Thoracic aorta (tissue), 2 donors: ENCODE results near the gene SLFN12L. TPM values are rescaled to one million over a fixed set of nuclear protein-coding genes. Genes with fewer than 3 reads are reported as not detected.

ENCODE experiments used
- ATAC-seq: fragments of 150-250 bp; one replicate; pipeline ENCODE4 v1.8.0; 2017; ENCODE audit warnings: low read depth; ENCODE audit not compliant: insufficient number of reproducible peaks, low FRiP score
- DNase-seq: peaks from one replicate; pipeline ENCODE4 v3.0.0-alpha.2; 2020; ENCODE audit warnings: low spot score
- H3K27ac ChIP-seq, 2 donors: fragments of 200-600 bp; sonication (generic); 1 replicate in 1 of 2; 2 replicates in 1 of 2; pipeline ENCODE4 v1.5.1; 2016; ENCODE audit warnings: mild to moderate bottlenecking in 2 of 2, moderate library complexity in 2 of 2
- H3K27me3 ChIP-seq: fragments of 200-600 bp; sonication (generic); replicated peaks from 2 replicates; pipeline ENCODE4 v1.6.0; 2016; ENCODE audit warnings: mild to moderate bottlenecking; ENCODE audit not compliant: insufficient read depth
- H3K36me3 ChIP-seq: fragments of 200-600 bp; sonication (generic); one replicate; pipeline ENCODE4 v1.5.1; 2016
- H3K4me1 ChIP-seq, 2 donors: fragments of 200-600 bp; sonication (generic); 1 replicate in 1 of 2; 2 replicates in 1 of 2; pipeline versions ENCODE4 v1.5.1 to v1.6.0; 2016; ENCODE audit warnings: low read depth in 2 of 2, mild to moderate bottlenecking in 1 of 2; ENCODE audit not compliant: control insufficient read depth in 1 of 2
- H3K4me3 ChIP-seq: fragments of 200-600 bp; sonication (generic); 2 replicates; pipeline ENCODE4 v1.5.1; 2016; ENCODE audit warnings: mild to moderate bottlenecking
- H3K9me3 ChIP-seq: fragments of 200-600 bp; sonication (generic); 2 replicates; pipeline ENCODE4 v1.5.1; 2016
- total RNA-seq, 2 donors: library from RNA; depleted of rRNA; stranded (reverse); fragments of >200 nt; gene quantifications; one replicate each; pipeline versions ENCODE4 v1.1.0 to v1.2.3, GENCODE V29; 2016
- TF ChIP-seq, protein P1 (sequence below): fragments of 200-600 bp; sonication (generic); IDR thresholded peaks from one replicate; pipeline ENCODE4 v1.5.1; 2019; ENCODE audit warnings: antibody characterized with exemption

Gene SLFN12L
- 1 to 10 TPM; 4.1 to 4.2 TPM for total RNA-seq

DNA sequence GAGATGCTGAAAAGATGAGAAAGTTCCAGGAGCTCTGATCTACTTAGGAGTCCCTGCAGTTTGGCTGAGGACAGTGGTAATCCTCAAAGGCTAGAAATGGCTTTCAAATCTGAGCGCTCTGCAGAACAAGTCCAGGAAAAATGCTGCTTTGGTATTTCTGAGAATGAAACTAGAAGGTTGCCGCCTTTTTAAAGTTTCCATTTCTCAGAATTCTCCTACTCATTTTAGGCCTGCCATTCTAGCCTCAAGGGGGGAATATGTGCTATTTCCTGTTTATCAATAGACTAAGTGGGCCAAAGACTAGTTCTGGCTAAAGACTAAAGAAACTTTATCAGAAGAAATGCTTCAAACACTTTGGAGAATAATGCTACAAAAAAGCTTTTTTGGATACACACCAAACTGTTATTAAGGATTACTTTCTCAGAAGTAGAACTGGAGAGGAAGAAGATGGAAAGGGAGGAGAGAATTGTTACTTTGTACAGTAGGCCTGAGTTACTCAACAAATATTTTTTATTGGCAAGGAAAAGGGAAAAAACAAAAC lies at the start of gene SLFN12L:
TSS of gene SLFN12L (minus strand) at position 78 of the 541 bp plus-strand sequence. CDS start 15,314 bp downstream, outside the sequence.
- no peaks in the 10 kb centered on the region for H3K27me3 ChIP-seq
- ATAC-seq (no peak), DNase-seq (no peak)
- TF ChIP-seq, protein P1, sequence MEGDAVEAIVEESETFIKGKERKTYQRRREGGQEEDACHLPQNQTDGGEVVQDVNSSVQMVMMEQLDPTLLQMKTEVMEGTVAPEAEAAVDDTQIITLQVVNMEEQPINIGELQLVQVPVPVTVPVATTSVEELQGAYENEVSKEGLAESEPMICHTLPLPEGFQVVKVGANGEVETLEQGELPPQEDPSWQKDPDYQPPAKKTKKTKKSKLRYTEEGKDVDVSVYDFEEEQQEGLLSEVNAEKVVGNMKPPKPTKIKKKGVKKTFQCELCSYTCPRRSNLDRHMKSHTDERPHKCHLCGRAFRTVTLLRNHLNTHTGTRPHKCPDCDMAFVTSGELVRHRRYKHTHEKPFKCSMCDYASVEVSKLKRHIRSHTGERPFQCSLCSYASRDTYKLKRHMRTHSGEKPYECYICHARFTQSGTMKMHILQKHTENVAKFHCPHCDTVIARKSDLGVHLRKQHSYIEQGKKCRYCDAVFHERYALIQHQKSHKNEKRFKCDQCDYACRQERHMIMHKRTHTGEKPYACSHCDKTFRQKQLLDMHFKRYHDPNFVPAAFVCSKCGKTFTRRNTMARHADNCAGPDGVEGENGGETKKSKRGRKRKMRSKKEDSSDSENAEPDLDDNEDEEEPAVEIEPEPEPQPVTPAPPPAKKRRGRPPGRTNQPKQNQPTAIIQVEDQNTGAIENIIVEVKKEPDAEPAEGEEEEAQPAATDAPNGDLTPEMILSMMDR = no peak
- H3K36me3 ChIP-seq = no peaks in the 10 kb centered on the region
- H3K4me3 ChIP-seq = peak within 1 kb of the TSS; percentile 3
- H3K9me3 ChIP-seq = no peaks in the 10 kb centered on the region
- H3K4me1 ChIP-seq = peaks cover 0 to 5% of the 10 kb centered on the region in 2 donors
- no peak within 1 kb of the TSS for H3K27ac ChIP-seq

DNA sequence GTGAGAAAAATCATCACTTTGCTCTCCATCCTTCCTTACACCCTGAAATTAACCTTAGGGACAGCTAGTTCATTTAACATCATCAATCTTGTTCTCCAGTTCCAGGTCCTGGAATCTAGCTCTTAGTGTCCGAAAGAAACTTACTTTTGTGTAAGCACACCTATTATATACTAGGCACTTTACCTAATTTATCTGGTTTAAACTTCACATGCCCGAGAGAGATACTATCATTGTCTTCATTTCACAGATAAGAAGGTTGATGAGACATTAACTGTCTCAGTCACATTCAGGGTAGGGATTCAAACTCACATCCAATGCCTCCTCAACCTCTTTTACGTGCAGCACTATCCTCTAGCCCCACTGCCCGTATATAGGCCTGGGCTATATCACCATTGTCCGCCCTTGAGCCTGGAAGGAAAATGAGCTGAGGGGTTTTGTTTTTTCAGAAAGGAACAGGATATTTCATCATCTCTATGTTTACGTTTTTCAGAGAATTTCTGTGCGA lies 49.1 kb upstream of the SLFN12L start:
- Histone ChIP-seq H3K27me3 (no peaks in the 10 kb centered on the region), H3K4me1 (peaks cover 13 to 29% of the 10 kb centered on the region in 2 donors), H3K27ac (peak overlapping the region; percentile 84 to 94), H3K4me3 (peak overlapping the region; percentile 81), H3K9me3 (no peaks in the 10 kb centered on the region), H3K36me3 (no peaks in the 10 kb centered on the region)
- DNase-seq = no peak
- TF ChIP-seq, protein P1 = no peak
- ATAC-seq = no peak

DNA sequence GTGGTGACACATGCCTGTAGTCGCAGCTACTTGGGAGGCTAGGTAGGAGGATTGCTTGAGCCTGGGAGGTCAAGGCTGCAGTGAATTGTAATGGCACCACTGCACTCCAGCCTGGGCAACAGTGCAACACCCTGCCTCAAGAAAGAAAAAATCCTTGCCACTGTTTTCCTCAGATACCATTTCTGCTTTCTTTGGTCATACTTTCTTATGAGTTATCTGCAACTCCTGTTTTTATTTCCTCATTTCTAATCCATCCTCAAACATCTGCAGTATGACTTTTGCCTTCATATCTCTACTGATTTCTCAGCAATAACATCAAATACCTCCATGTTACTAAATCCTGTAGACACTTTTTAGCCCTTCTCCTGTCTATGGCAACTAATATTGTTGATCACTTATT lies 46.6 kb upstream of the SLFN12L start:
- no peaks in the 10 kb centered on the region for H3K9me3 ChIP-seq
- H3K27ac ChIP-seq = no peak overlapping the region
- no peak for ATAC-seq
- no peak for DNase-seq
- no peaks in the 10 kb centered on the region for H3K36me3 ChIP-seq
- H3K4me3 ChIP-seq = no peak overlapping the region
- TF ChIP-seq, protein P1 = no peak
- peaks cover 14 to 17% of the 10 kb centered on the region in 2 donors for H3K4me1 ChIP-seq
- no peaks in the 10 kb centered on the region for H3K27me3 ChIP-seq

DNA sequence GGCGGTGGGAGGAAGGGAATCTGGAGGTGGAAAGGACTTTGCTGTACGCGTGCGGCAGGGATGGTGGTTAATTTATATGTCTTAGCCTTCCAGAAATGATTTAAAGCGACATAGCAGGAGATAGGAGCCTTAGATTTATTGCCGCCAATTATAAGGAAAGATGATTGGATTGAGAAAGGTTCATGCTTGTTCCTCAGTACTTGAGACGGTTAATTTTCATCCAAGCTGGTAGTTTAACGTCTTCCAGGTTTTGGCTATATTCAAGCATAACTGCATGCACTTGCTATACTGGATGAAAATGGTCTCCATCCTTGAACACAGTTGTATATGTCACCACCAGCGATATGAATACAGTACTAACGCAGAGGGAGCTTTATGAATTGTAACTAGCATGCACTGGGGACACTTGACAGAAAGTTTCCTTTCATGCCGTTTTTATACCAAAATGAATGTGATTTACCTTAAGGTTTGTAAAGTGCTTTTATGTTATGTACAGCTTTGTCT lies 41.5 kb upstream of the SLFN12L start:
- no peak for ATAC-seq
- Histone ChIP-seq H3K27me3 (no peaks in the 10 kb centered on the region), H3K27ac (peak overlapping the region; percentile 79 to 94), H3K4me1 (peaks cover 15 to 25% of the 10 kb centered on the region in 2 donors), H3K36me3 (peaks cover 3% of the 10 kb centered on the region), H3K4me3 (peak overlapping the region; percentile 94), H3K9me3 (no peaks in the 10 kb centered on the region)
- no peak for DNase-seq
- TF ChIP-seq, protein P1 = no peak

DNA sequence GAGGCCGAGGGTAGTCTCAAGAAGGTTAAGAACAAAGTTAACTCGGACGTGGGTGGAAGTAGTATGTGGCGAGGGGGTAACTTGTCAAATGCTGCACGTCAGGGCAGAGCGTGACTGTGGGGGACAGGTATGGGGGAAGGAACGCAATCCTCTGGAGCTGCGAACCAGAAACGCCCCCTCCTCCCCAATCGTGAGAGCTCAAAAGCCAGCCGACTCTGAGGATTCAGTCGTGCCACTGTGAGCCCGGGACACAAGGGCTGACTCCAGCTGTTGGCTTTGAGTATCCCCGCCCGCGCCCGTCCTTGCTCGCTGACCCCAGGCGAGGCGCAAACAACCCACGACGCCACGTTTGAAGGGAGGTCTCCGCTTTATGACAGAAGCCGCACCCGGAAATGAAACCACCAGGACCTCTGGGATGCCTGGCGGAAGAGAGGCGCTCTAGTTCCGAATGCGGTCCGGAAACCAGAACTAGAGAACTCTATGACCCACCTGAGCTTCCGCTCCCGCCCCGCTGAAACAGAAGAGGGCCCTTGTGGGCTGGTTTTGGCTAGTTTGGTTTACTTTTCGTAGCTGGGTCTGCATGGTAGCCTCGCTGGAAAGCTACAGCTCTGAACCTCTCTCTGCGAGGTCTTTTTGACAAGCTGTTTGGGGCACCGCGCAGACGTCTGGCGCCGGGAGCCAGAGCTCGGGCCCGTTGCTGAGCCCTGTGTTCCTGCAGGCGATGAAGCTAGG lies 40.9 kb upstream of the SLFN12L start, which contains the start of gene PEX12:
TSS of gene PEX12 (minus strand) at position 375 of the 732 bp plus-strand sequence. CDS start 550 bp downstream, outside the sequence.
- peaks cover 15 to 25% of the 10 kb centered on the region in 2 donors for H3K4me1 ChIP-seq
- no peaks in the 10 kb centered on the region for H3K27me3 ChIP-seq
- TF ChIP-seq, protein P1 = no peak
- H3K36me3 ChIP-seq = peaks cover 3% of the 10 kb centered on the region
- peak within 1 kb of the TSS; percentile 94 for H3K4me3 ChIP-seq
- peak within 1 kb of the TSS; percentile 79 to 94 for H3K27ac ChIP-seq
- peak; percentile 72 for ATAC-seq
- DNase-seq = peak; percentile 58
- no peaks in the 10 kb centered on the region for H3K9me3 ChIP-seq
